Measurements from ENCODE around the gene LEMD3.

- TF ChIP-seq CTCF (IDR thresholded peaks at IDR 0.05; ENCODE audit: borderline replicate concordance, extremely low read depth, low read length, poor library complexity, severe bottlenecking) (no peak), EZH2 (IDR thresholded peaks at IDR 0.05; ENCODE audit: borderline replicate concordance, low read depth, low read length, severe bottlenecking) (no peak)
Observed at GRCh38 chr12:65133879-65134278, 35.5 kb upstream of the LEMD3 start.

Data from DND-41 (cell line).